Stimulated activated CD4-positive, alpha-beta T cell treated with anti-CD3 and anti-CD28 coated beads, Interleukin-4, amount 100 ng/mL, for 4 hours (primary cell): ENCODE data around the gene CAPG.
"Not testable (repeated sequence)": the region's sequence is repeated elsewhere in the genome, so short reads cannot be mapped to it uniquely, and the experiment has no call there.

ENCODE experiments used
- DNase-seq, 2 experiments: peaks; one replicate each; pipeline ENCODE4 v3.0.0-alpha.2; 2020

The CAPG gene

GRCh38 chr2:85420536-85421259 lies 10.5 kb upstream of the CAPG start:
- DNase-seq, result peak; percentile 81 to 92

- no peak for DNase-seq
These were observed 9.0 kb upstream of the CAPG start for GRCh38 chr2:85419009-85419675.

DNA sequence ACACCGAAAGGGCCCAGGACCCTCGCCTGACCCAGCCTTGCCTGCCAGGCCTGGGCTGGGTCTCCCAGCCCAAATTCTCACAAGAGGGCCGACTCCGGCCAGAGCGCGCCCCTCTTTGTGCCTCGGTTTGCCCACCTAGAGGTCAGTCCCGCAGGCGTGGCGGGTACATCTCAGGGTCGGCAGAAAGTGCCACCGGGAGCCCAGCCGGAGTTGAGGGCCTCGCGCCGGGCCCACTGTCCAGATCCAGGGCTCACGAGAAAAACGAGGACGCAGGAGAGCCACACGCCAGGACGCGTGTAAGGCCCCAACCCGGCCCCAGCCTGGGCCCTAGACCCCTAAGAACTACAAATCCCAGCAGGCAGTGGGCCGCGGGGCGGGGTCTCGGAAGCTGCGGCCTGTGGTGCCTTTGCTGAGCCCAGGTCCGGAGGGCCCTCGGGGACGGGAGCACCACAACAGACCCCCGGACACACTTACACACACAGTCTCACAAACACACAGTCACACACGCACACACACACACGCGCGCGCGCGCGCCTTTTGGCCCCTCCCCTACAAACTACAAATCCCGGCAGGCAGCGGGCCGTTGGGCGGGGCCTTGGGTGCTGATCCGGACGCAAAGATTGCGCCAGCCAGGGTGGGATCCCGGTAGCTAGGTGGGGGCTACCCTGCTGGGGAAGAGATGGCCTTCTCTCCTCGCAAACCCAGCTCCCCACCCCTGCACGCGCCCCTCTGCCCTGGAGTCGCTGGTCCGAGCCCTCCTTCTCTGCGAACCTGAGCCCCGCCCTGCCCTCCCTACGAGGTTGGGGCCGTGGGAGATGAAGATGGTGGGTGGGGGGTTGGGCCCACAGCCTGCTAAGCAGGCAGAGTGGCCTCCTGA lies 8.2 kb upstream of the CAPG start, which contains the start of gene SH2D6:
Gene SH2D6 (plus strand): TSS at position 583 of the 877 bp plus-strand sequence. CDS start 10,752 bp downstream, outside the sequence.
- DNase-seq, result peak; percentile 76 to 82

GRCh38 chr2:85415980-85416650 lies 5.9 kb upstream of the CAPG start:
- no peak for DNase-seq

DNA sequence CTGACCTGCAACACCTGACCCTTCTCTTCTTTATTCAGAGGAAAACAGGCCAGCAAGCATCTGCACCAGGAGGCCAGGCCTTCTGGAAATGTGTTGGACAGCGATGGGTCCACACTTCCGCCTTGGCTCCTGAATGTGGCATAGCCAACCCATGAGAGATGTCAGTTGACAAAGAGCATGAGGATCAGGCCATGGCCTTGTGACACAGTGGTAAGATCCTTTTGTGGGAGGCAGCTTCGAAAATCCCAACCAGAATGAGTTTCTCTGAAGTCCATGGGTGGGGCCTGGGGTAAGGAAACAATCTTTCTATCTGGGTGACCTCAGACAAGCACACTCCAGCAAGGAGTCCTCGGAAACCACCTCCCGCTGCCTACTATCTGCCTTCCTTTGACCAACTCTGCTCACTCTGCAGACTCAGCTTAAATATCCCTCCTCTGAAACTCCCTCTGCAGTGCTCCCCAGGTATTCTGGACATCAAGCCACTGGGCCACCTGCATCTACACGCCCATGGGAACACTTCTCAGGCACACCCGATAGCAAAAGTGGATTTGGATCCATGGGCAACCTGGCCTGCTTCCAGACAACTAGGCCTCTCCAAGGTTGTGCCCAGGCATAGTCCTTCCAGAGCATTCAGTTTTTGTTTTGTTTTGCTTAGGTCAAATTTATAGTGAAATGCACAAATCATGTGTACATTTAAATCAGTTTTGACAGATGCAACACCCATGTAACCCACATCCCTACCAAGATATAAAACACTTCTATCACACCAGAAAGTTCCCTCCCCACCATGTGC lies 4.8 kb upstream of the CAPG start:
- no peak for DNase-seq

DNA sequence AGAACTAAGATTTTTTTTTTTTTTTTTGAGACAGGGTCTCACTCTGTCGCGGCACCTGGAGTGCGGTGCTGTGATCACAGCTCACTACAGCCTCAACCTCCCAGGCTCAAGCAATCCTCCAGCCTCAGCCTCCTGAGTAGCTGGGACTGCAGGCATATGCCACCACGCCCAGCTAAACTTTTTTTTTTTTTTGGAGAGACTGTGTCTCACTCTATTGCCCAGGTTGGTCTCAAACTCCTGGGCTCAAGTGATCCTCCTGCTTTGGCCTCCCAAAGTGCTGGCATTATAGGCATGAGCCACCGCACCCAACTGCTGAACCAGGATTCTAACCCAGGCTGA lies 4.2 kb upstream of the CAPG start:
- DNase-seq, result not testable (repeated sequence)

DNA sequence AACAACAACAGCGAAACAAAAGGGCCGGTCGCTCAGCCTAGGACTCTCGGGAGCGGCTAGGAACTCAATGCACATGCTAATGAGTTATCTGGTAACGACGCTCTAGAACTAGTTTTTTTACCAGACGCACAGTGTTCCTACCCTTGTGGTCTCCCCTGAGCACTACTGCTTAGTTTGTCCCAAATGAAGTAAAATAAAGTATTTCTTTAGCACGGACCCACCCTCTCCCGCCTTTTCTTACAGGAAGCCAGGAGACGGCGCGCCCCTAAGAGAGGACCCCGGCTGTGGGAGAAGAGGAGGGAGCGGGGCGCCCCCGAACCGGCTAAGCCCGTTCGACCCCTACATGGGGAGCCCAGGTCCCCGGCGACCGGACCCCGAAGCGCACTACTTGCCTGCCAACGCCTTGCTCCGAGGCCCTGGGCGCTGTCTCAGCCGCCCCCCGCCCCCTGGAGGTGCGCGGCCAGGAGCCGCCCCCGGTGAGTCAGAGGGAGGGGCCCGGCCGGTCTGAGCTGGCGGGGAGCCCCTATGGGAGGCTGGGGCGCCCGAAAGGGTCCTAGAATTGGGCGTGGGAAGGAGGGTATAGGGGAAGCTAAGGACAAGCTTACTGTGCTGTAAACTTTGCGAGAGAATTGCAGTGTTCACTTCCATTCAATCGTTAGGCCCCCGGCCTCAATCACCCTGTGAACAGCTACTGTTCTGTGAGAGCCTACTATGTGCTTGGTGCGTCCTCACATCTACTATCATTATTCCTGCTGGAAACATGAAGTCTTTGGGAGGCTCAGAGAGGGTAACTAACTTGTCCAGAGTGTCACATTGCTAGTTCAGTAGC lies 3.6 kb upstream of the CAPG start:
- DNase-seq, result peak; percentile 42

DNA sequence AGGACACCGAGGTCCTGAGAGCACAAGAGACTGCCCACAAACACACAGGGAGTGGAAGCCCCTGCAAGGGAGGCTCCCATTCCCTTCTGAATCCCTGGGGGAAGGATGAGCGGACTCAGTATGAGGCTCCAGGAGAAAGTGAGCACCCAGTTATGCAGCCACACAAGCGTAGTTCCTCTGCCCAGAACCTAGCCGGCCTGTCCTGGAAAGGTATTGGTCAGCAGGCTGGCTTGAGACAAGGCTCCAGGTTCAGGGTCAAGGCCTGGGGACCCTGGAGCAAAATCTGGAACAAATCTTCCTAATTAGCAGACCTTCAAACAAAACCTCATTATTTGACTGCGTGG lies 1.2 kb upstream of the CAPG start:
- no peak for DNase-seq

- DNase-seq, result peak in 1 of 2 experiments; percentile 12
These were observed 628 bp upstream of the CAPG start for GRCh38 chr2:85410584-85411404.

GRCh38 chr2:85405201-85406059 lies 4.7 kb downstream of the CAPG start:
- peak; percentile 35 to 69 for DNase-seq

GRCh38 chr2:85401844-85402243 lies 8.3 kb downstream of the CAPG start:
- DNase-seq, result no peak

GRCh38 chr2:85401464-85401805 lies 8.7 kb downstream of the CAPG start:
- DNase-seq, result no peak

DNA sequence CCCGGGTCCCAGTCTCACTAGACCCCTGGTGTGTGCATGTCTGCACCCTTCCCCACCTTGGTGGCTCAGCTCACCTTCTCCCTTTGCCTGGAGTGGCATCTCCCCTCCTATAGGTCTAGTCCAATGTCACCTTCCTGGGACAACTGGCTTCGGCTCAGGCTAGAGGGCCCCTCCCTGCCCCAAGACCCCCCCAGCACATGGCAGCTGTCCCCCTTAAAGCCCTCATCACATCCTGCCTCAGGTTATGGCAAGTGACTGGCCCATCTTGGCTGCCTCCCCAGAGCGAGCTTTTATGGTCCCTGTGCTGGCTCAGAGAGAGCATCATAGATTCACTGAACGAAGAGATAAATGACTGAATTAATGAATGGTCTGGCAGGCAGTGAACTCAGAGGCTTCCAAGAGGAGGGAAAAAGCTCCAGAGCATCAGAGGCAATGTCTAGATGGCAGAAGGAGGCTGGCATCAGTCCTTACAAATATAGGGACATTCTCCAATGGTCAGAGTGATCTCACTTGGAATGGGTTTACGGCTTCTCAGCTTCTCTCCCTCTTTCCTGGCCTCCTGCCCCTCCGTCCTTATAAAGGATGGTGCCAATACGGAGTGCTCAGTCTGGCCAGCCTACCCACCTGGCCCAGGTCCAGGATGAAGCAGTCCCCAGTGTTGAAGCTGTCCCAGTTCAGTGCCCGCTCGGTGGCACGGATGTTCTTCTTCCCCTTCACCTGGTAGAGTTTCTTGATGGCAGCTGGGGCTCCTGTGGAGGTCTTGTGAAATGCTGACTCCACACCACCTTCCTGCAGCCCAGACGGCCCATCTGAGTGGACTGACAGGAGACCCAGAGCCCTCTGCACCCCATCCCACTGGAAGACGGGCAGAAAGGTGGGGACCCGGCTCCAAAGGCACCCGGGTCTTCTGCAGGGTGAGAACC lies 9.4 kb downstream of the CAPG start:
- DNase-seq, result no peak

GRCh38 chr2:85400023-85400422 lies 10.1 kb downstream of the CAPG start:
- no peak for DNase-seq

DNA sequence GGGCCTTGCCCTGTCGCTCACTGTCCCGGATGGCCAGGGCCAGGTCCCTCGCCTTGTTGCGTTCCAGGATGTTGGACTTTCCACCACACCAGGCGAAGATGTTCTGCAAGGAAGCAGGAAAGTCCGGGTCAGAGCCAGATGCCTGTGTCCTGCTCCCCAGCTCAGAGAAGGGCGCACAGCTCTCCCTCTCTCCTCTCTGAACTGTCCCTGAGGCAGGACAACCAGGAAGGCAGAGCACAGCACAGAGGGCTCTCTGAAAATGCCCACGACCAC lies 11.0 kb downstream of the CAPG start:
- no peak for DNase-seq

DNA sequence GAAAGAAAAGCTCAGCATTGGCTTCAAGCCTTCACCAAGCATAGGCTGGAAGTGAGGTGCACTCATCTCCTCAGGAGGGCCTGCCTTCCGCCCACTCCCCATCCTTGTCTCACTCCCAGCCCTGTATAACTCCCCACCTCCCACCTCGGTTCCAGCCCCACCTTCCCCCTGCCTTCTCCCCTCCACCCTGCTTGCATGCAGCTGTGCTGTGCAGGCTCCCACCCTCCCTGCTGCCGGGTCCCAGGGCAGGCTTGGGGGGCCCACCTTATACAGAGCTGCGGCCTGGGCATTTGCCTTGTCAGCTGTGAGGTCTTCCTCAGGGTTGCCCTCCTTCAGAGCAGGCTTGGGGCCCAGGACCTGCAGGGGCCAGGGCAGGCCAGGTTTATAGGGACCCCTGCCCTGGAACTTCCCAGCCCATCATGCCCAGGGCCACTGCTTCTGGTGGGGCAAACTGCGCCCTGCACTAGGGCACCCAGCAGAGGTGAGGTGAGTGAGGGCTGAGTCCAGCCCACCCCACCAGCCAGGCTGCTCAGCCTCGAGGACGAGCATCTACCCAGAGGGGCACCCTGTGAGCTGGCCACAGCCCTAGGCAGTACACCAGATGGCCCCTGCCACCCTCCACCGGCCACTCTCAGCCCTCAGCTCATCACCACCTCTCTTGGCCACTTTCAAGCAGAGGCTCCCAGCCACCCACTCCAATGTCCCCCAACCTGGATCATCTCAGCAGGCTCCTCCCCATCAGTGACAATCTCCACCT lies 11.6 kb downstream of the CAPG start:
- DNase-seq, result no peak

GRCh38 chr2:85397925-85398331 lies 12.2 kb downstream of the CAPG start:
- no peak for DNase-seq
